Subcutaneous adipose tissue (tissue), 4 donors: ENCODE results near the gene RSL1D1. TPM values are rescaled to one million over a fixed set of nuclear protein-coding genes. Genes with fewer than 3 reads are reported as not detected.

ENCODE experiments used
- total RNA-seq, 4 donors: library from RNA; depleted of rRNA; stranded (reverse); fragments of >200 nt; gene quantifications; one replicate each; pipeline ENCODE4 v1.1.0, GENCODE V29; 2016
- TF ChIP-seq, protein P1 (sequence below): fragments of 450-650 bp; IDR thresholded peaks from one replicate; pipeline ENCODE4 v1.5.1; 2016; ENCODE audit warnings: low read depth, mild to moderate bottlenecking, control low read depth, antibody characterized with exemption, moderate library complexity

Gene RSL1D1
- total RNA-seq, 4 donors from 2014 or later = 129 to 249 (median 201) TPM

GRCh38 chr16:11828696-11829095 lies 22.6 kb downstream of the RSL1D1 start:
- TF ChIP-seq, protein P1, sequence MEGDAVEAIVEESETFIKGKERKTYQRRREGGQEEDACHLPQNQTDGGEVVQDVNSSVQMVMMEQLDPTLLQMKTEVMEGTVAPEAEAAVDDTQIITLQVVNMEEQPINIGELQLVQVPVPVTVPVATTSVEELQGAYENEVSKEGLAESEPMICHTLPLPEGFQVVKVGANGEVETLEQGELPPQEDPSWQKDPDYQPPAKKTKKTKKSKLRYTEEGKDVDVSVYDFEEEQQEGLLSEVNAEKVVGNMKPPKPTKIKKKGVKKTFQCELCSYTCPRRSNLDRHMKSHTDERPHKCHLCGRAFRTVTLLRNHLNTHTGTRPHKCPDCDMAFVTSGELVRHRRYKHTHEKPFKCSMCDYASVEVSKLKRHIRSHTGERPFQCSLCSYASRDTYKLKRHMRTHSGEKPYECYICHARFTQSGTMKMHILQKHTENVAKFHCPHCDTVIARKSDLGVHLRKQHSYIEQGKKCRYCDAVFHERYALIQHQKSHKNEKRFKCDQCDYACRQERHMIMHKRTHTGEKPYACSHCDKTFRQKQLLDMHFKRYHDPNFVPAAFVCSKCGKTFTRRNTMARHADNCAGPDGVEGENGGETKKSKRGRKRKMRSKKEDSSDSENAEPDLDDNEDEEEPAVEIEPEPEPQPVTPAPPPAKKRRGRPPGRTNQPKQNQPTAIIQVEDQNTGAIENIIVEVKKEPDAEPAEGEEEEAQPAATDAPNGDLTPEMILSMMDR = no peak

GRCh38 chr16:11824362-11824761 lies 27.0 kb downstream of the RSL1D1 start:
- TF ChIP-seq, protein P1 = no peak

DNA sequence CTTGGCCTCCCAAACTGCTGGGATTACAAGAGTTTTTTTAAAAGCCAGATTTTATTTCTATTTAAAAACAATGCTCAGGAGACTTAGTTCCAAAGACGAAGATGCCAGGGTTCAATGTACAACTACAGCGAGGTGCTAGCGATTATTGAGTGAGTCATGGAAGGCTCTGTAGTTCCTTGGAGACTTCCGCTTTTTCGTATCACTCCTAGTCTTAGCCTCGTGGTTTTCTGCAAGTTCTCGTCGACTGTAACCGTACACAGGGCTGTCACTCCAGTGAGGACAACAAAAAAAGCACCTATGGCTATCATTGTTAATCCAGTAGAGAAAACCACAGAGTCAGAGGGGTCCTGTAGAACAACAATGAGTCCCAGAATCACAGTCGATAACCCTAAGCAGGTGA lies 31.5 kb downstream of the RSL1D1 start:
- TF ChIP-seq, protein P1 = no peak

DNA sequence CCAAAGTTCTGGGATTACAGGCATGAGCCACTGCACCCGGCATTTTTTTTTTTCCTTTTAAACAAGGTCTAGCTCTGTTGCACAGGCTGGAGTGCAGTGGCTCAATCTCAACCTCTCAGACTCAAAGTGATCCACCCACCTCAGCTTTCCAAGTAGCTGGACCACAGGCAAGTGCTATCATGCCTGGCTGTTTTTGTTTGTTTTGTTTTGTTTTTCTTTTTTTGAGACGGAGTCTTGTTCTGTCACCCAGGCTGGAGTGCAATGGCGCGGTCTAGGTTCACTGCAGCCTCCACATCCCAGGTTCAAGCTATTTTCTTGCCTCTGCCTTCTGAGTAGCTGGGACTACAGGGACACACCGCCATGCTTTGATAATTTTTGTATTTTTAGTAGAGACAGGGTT lies 35.2 kb downstream of the RSL1D1 start:
- TF ChIP-seq, protein P1 = no peak

- TF ChIP-seq, protein P1 = no peak
Measured at GRCh38 chr16:11806721-11807120, 44.6 kb downstream of the RSL1D1 start.

DNA sequence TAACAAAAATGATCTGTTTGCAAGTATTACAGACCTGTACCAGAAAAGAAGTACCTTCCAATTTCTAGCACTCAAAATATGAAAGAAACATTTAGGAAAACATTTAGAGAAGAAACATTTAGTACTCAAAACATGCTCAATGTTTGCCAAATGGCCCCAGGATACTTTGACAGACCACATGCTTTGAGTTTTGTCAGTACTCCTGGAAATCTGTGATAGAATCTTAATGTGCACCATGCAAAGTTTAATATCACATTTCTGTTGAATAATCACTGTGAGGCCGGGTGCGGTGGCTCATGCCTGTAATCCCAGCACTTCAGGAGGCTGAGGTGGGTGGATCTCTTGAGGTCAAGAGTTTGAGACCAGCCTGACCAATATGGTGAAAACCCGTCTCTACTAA lies 45.8 kb downstream of the RSL1D1 start:
- TF ChIP-seq, protein P1 = no peak

DNA sequence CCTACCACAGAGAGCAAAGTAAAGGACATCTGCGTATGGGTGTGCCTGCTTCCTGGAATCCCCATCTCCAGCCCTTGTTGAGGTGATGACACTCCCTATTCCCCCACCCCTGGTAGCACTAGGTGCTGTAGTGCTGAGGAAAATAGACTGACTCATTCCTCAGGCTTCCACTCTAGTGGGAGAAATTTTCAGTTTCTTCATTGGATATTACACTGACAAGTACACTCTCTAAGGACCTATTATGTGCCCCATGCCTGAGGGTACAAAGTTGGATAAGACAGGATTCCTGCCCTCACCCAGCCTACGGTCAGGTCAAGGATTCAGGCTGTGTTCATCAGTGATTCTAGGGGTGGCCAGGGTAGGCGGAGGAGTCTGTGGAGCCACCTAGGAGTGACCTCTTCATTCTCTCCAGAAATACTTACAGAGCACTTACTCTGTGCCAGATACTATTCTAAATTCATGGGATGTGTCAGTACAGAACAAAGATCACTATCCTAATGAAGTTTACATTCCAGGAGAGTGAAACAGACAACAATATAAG lies 49.8 kb downstream of the RSL1D1 start:
- TF ChIP-seq, protein P1 = no peak
